C4-2B (cell line): ENCODE measurements around the gene TMEM79.

ENCODE experiments used
- H3K27ac ChIP-seq: fragments of 450-650 bp; 2 replicates; pipeline ENCODE4 v1.5.1; 2017
- CTCF ChIP-seq: fragments of 450-650 bp; conservative IDR thresholded peaks from 2 replicates; pipeline ENCODE4 v1.5.1; 2017; ENCODE audit warnings: mild to moderate bottlenecking
- ZFX ChIP-seq: fragments of 450-650 bp; IDR thresholded peaks from 2 replicates; pipeline ENCODE4 v1.6.1; 2017

TMEM79 gene

GRCh38 chr1:156284112-156284511 lies at the start of gene TMEM79:
TSS of gene TMEM79 (plus strand) at chr1:156284325. CDS start at chr1:156285227, 902 bp downstream.
- TF ChIP-seq CTCF: no peak
- no peak for TF ChIP-seq ZFX
- peak within 1 kb of the TSS; percentile 94 for H3K27ac ChIP-seq

GRCh38 chr1:156236164-156236563 lies 48.0 kb upstream of the TMEM79 start:
- H3K27ac ChIP-seq: no peak overlapping the region
- no peak for TF ChIP-seq CTCF
- no peak for TF ChIP-seq ZFX

GRCh38 chr1:156238248-156238647 lies 45.9 kb upstream of the TMEM79 start:
- no peak overlapping the region for H3K27ac ChIP-seq
- TF ChIP-seq ZFX (no peak), CTCF (no peak)

- H3K27ac ChIP-seq: no peak overlapping the region
These were observed 42.8 kb upstream of the TMEM79 start for GRCh38 chr1:156241311-156241811.

GRCh38 chr1:156241926-156242325 lies 42.2 kb upstream of the TMEM79 start, which contains the start of gene BGLAP:
TSS of gene BGLAP (plus strand) at chr1:156242184. CDS start at chr1:156242232, 48 bp downstream.
- no peak for TF ChIP-seq CTCF
- no peak for TF ChIP-seq ZFX
- no peak within 1 kb of the TSS for H3K27ac ChIP-seq

More at GRCh38 chr1:156241311-156241811, 42.8 kb upstream of the TMEM79 start:
- TF ChIP-seq ZFX: no peak
- TF ChIP-seq CTCF: no peak

- no peak overlapping the region for H3K27ac ChIP-seq
- TF ChIP-seq ZFX (no peak), CTCF (no peak)
These were observed 41.4 kb upstream of the TMEM79 start for GRCh38 chr1:156242738-156243137.

- TF ChIP-seq CTCF: no peak
- TF ChIP-seq ZFX: no peak
- H3K27ac ChIP-seq: no peak overlapping the region
These were observed 40.0 kb upstream of the TMEM79 start for GRCh38 chr1:156244126-156244525.
